GM10266 (cell line): ENCODE data around the gene RFX2.

Source experiments
- DNase-seq: peaks from one replicate; pipeline ENCODE4 v3.0.0; 2012; ENCODE audit errors: extremely low spot score
- TF ChIP-seq, protein P1 (sequence below): IDR thresholded peaks from 2 replicates; pipeline ENCODE4 v1.5.1; 2012; ENCODE audit warnings: mild to moderate bottlenecking, low read depth; ENCODE audit not compliant: control insufficient read depth, insufficient read depth; ENCODE audit errors: missing control alignments

Gene RFX2

GRCh38 chr19:6069268-6069791, 41.0 kb downstream of the RFX2 start:
- DNase-seq: no peak
- TF ChIP-seq, protein P1, sequence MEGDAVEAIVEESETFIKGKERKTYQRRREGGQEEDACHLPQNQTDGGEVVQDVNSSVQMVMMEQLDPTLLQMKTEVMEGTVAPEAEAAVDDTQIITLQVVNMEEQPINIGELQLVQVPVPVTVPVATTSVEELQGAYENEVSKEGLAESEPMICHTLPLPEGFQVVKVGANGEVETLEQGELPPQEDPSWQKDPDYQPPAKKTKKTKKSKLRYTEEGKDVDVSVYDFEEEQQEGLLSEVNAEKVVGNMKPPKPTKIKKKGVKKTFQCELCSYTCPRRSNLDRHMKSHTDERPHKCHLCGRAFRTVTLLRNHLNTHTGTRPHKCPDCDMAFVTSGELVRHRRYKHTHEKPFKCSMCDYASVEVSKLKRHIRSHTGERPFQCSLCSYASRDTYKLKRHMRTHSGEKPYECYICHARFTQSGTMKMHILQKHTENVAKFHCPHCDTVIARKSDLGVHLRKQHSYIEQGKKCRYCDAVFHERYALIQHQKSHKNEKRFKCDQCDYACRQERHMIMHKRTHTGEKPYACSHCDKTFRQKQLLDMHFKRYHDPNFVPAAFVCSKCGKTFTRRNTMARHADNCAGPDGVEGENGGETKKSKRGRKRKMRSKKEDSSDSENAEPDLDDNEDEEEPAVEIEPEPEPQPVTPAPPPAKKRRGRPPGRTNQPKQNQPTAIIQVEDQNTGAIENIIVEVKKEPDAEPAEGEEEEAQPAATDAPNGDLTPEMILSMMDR: no peak

DNA sequence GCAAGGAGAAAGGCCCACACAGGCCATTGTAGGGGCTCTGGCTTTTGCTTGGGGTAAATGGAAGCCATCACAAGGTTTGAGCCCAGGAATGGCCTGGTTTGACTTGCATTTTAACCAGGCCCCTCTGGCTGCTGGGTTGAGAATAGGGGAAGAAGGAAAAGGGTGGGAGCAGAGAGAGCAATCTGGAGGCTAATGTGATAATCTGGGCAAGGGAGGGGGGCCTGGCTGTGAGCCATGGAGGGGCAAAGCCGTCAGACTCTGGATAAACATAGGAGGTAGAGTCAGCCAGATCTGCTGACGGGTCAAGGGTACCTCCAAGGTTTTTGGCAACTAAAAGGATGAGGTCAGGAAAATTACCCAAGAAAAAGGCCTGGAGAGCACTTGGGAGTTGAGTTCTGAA, 41.6 kb downstream of the RFX2 start:
- no peak for DNase-seq
- TF ChIP-seq, protein P1: no peak

DNA sequence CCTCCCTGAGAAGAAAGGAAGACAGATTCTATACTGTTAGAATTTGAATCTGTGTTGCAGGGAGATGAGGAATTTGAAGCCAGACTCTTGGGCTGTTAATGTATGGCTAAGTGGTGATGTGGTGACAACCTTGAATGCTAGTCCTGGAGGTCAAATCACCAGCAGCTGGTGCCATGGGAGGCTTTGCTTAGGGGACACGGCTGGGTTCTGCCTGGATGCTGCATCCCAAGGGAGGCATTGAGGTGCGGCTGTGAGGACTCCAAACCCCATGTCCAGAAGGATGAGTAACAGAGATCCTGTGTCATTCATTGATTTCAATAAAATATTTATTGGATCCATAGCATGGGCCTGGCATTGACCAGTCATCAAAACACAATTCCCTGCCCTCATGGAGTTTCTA, 42.3 kb downstream of the RFX2 start:
- DNase-seq: no peak
- TF ChIP-seq, protein P1: no peak

- TF ChIP-seq, protein P1: no peak
- no peak for DNase-seq
These were observed 43.3 kb downstream of the RFX2 start for GRCh38 chr19:6066661-6067646.

- DNase-seq: no peak
- TF ChIP-seq, protein P1: no peak
These were observed 44.5 kb downstream of the RFX2 start for GRCh38 chr19:6065685-6066374.

- DNase-seq: no peak
These were observed 45.8 kb downstream of the RFX2 start for GRCh38 chr19:6064336-6065073.

More at GRCh38 chr19:6064336-6065073, 45.8 kb downstream of the RFX2 start:
- TF ChIP-seq, protein P1: no peak
